A549 (cell line): Measurements from ENCODE around the gene RNF8. TPM values are rescaled to one million over a fixed set of nuclear protein-coding genes. Genes with fewer than 3 reads are reported as not detected.

ENCODE experiments used
- ATAC-seq, 2 experiments: fragments of 200-7000 bp in 1 of 2; fragments of >200 bp in 1 of 2; cut with Nextera tagmentation in 1 of 2; cut with Tn5 transposase in 1 of 2; 3 replicates each; pipeline versions ENCODE4 v1.8.0 to v1.9.1; 2018 to 2020; ENCODE audit warnings: mild to moderate bottlenecking in 1 of 2, moderate library complexity in 1 of 2
- CTCF ChIA-PET: fragments of 300-600 bp; sonication (Branson Sonifier 250); formaldehyde crosslinking; extraction: SDS; loops from one replicate; lab custom pipeline; 2021; ENCODE audit warnings: antibody characterized with exemption, inconsistent platforms; lab: Yijun Ruan, JAX
- POLR2A ChIA-PET: fragments of 350-600 bp; formaldehyde crosslinking; extraction: SDS; loops from one replicate; lab custom pipeline; 2021; ENCODE audit warnings: antibody characterized with exemption, inconsistent platforms; lab: Yijun Ruan, JAX
- DNase-seq, 2 experiments: peaks; one replicate each; pipeline versions ENCODE4 v3.0.0 to v3.0.0-alpha.2; 2011 to 2016; ENCODE audit warnings: low read depth in 1 of 2, low spot score in 1 of 2
- FAIRE-seq: peaks from 2 replicates; lab custom pipeline; 2011; peaks lifted over from hg19 to GRCh38; lab: Jason Lieb, UNC
- H3K27ac ChIP-seq, 2 experiments: fragments of >200 bp; sonication (Bioruptor Twin); formaldehyde crosslinking; 3 replicates each; pipeline ENCODE4 v1.5.1; 2016 to 2017
- H3K4me1 ChIP-seq: fragments of >200 bp; sonication (Bioruptor Twin); formaldehyde crosslinking; 3 replicates; pipeline ENCODE4 v1.6.1; 2016
- H3K4me2 ChIP-seq: fragments of >200 bp; sonication (Bioruptor Twin); formaldehyde crosslinking; 3 replicates; pipeline ENCODE4 v1.6.1; 2016
- H3K4me3 ChIP-seq: fragments of >200 bp; sonication (Bioruptor Twin); formaldehyde crosslinking; 3 replicates; pipeline ENCODE4 v1.5.1; 2016
- H3K9me3 ChIP-seq: fragments of >200 bp; sonication (Bioruptor Twin); formaldehyde crosslinking; 3 replicates; pipeline ENCODE4 v1.6.1; 2016
- CHD2 ChIP-seq: fragments of 150-350 bp; IDR thresholded peaks from 2 replicates; pipeline ENCODE4 v1.6.1; 2014; ENCODE audit warnings: low read length; ENCODE audit not compliant: partially characterized antibody
- EP300 ChIP-seq, 2 experiments: fragments of >200 bp; sonication (Bioruptor Twin); formaldehyde crosslinking; IDR thresholded peaks; 2 replicates in 1 of 2; 3 replicates in 1 of 2; pipeline ENCODE4 v1.6.1; 2016 to 2017
- FOXS1 ChIP-seq: fragments of 250-450 bp; sonication (Bioruptor Pico); IDR thresholded peaks from 2 replicates; pipeline ENCODE4 v1.5.0; 2020; ENCODE audit warnings: mild to moderate bottlenecking, moderate library complexity
- GATA3 ChIP-seq: IDR thresholded peaks from 2 replicates; pipeline ENCODE4 v1.6.1; 2012; ENCODE audit warnings: borderline replicate concordance
- HDAC2 ChIP-seq: fragments of 200-600 bp; sonication (generic); IDR thresholded peaks from 2 replicates; pipeline ENCODE4 v1.6.1; 2016
- JUN ChIP-seq, 2 experiments: fragments of >200 bp; sonication (Bioruptor Twin); formaldehyde crosslinking; IDR thresholded peaks; 2 replicates in 1 of 2; 3 replicates in 1 of 2; pipeline ENCODE4 v1.6.1; 2016 to 2017
- JUNB ChIP-seq: fragments of >200 bp; sonication (Bioruptor Twin); formaldehyde crosslinking; IDR thresholded peaks from 2 replicates; pipeline ENCODE4 v1.6.1; 2016
- MAZ ChIP-seq: fragments of 150-350 bp; IDR thresholded peaks from 2 replicates; pipeline ENCODE4 v1.6.1; 2014; ENCODE audit warnings: antibody characterized with exemption, low read depth, low read length, borderline replicate concordance
- MYC ChIP-seq: IDR thresholded peaks from 2 replicates; pipeline ENCODE4 v1.6.1; 2012; ENCODE audit warnings: mild to moderate bottlenecking, inconsistent platforms, low read length, improper control_type of control experiment, borderline replicate concordance
- NFE2L2 ChIP-seq: fragments of 150-350 bp; conservative IDR thresholded peaks from 2 replicates; pipeline ENCODE4 v1.6.1; 2014; ENCODE audit warnings: low read length
- NPAS2 ChIP-seq: fragments of 250-450 bp; sonication (Bioruptor Pico); IDR thresholded peaks from 2 replicates; pipeline ENCODE4 v1.8.0; 2022; ENCODE audit warnings: mild to moderate bottlenecking, moderate library complexity, borderline replicate concordance
- PHF8 ChIP-seq: fragments of 200-600 bp; sonication (generic); IDR thresholded peaks from 2 replicates; pipeline ENCODE4 v1.6.1; 2016; ENCODE audit warnings: low read depth, mild to moderate bottlenecking, antibody characterized with exemption, moderate library complexity, borderline replicate concordance
- POLR2AphosphoS2 ChIP-seq: conservative IDR thresholded peaks from 2 replicates; pipeline ENCODE4 v1.6.1; 2012; ENCODE audit warnings: low read length, improper control_type of control experiment, inconsistent platforms
- SREBF2 ChIP-seq: fragments of 450-650 bp; IDR thresholded peaks from 2 replicates; pipeline ENCODE4 v1.6.1; 2014; ENCODE audit warnings: mild to moderate bottlenecking, moderate library complexity
- TFCP2L1 ChIP-seq: fragments of 250-450 bp; sonication (Bioruptor Pico); IDR thresholded peaks from 2 replicates; pipeline ENCODE4 v1.5.0; 2021; ENCODE audit warnings: mild to moderate bottlenecking
- ZC3H11A ChIP-seq: fragments of 450-650 bp; IDR thresholded peaks from 2 replicates; pipeline ENCODE4 v1.6.1; 2014; ENCODE audit warnings: antibody characterized with exemption, mild to moderate bottlenecking
- ZFP36 ChIP-seq: fragments of 450-650 bp; IDR thresholded peaks from 2 replicates; pipeline ENCODE4 v1.6.1; 2014; ENCODE audit warnings: borderline replicate concordance; ENCODE audit not compliant: partially characterized antibody
- ZSCAN20 ChIP-seq: fragments of 250-450 bp; sonication (Bioruptor Pico); IDR thresholded peaks from 2 replicates; pipeline ENCODE4 v1.8.0; 2022; ENCODE audit warnings: mild to moderate bottlenecking, moderate library complexity
- whole genome bisulfite sequencing: methylation state at CpG from one replicate; pipeline ENCODE4 v1.1.6; 2017; ENCODE audit errors: missing lambda C conversion rate; 5-methylcytosine and 5-hydroxymethylcytosine counted together
- polyA plus RNA-seq, 4 experiments: library from polyadenylated mRNA; depleted of rRNA in 3 of 4; stranded (reverse); fragments of >200 nt; fragmentation: RNase III in 1 of 4; extraction: RNeasy Plus Mini Kit Qiagen cat#74134 plus additional on column Dnase treatment in 1 of 4; gene quantifications; 2 replicates in 3 of 4; 3 replicates in 1 of 4; pipeline ENCODE4 v1.2.3, GENCODE V29; 2011 to 2017
- TF ChIP-seq, protein P1 (sequence below): IDR thresholded peaks from 2 replicates; pipeline ENCODE4 v1.6.1; 2012; ENCODE audit warnings: low read depth, borderline replicate concordance
- TF ChIP-seq, protein P2 (sequence below): fragments of 200-600 bp; sonication (generic); IDR thresholded peaks from 2 replicates; pipeline ENCODE4 v1.6.1; 2016; ENCODE audit warnings: antibody characterized with exemption, mild to moderate bottlenecking, moderate library complexity
- TF ChIP-seq, protein P3 (sequence below): fragments of >200 bp; sonication (Bioruptor Twin); formaldehyde crosslinking; IDR thresholded peaks from 3 replicates; pipeline ENCODE4 v1.6.1; 2016
- TF ChIP-seq, protein P4 (sequence below): fragments of >200 bp; sonication (Bioruptor Twin); formaldehyde crosslinking; IDR thresholded peaks from 3 replicates; pipeline ENCODE4 v1.5.1; 2016
- TF ChIP-seq, protein P5 (sequence below): fragments of 450-650 bp; IDR thresholded peaks from 2 replicates; pipeline ENCODE4 v1.6.1; 2014; ENCODE audit warnings: antibody characterized with exemption

RNF8 gene
- polyA plus RNA-seq, 2 of the 4 experiments (the other 2 are of a cell fraction): 21.4 to 22.0 TPM

DNA sequence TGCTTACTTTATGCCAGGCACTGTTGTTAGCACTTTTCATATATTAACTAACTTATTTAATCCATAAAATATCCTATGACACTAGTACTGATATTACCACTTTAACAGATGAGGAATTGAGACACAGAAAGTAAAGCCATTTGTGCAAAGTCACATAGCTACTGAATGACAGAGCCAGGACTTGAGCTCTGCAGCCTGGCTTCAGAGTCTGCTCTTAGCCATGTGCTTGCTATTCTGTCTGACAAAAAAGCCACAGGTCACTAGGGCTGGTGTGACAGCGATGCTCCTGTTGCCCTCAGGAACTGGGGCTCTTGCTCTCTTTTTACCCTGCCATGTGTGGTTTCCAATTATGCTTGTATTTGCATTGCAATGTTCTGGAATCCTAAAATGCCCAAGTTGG is 44.7 kb upstream of the RNF8 start (continued):
- no peak for TF ChIP-seq JUN (IDR thresholded peaks at IDR 0.05)
- TF ChIP-seq, protein P1, sequence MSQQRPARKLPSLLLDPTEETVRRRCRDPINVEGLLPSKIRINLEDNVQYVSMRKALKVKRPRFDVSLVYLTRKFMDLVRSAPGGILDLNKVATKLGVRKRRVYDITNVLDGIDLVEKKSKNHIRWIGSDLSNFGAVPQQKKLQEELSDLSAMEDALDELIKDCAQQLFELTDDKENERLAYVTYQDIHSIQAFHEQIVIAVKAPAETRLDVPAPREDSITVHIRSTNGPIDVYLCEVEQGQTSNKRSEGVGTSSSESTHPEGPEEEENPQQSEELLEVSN: no peak

DNA sequence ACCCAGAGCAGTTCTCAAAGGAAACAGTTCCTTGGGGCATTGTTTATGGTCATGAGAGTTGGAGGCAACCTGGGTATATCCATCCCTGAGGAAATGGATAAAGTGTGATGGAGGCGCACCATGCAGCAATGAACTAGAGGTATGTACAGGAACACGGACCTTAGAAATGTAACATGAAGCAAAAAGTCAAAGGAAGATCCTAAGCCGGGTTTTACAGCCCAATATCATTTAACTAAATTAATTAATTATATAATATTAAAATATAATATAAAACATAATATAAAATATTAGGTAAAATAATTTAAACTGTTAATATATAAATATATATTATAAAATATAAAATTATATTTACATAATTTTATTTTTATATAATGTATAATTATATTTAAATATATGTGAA is 44.1 kb upstream of the RNF8 start:
- WGBS: 60% methylated on average over 3 of the region's 3 CpGs
- no peak for TF ChIP-seq GATA3
- TF ChIP-seq FOXS1: no peak
- TF ChIP-seq, protein P2, sequence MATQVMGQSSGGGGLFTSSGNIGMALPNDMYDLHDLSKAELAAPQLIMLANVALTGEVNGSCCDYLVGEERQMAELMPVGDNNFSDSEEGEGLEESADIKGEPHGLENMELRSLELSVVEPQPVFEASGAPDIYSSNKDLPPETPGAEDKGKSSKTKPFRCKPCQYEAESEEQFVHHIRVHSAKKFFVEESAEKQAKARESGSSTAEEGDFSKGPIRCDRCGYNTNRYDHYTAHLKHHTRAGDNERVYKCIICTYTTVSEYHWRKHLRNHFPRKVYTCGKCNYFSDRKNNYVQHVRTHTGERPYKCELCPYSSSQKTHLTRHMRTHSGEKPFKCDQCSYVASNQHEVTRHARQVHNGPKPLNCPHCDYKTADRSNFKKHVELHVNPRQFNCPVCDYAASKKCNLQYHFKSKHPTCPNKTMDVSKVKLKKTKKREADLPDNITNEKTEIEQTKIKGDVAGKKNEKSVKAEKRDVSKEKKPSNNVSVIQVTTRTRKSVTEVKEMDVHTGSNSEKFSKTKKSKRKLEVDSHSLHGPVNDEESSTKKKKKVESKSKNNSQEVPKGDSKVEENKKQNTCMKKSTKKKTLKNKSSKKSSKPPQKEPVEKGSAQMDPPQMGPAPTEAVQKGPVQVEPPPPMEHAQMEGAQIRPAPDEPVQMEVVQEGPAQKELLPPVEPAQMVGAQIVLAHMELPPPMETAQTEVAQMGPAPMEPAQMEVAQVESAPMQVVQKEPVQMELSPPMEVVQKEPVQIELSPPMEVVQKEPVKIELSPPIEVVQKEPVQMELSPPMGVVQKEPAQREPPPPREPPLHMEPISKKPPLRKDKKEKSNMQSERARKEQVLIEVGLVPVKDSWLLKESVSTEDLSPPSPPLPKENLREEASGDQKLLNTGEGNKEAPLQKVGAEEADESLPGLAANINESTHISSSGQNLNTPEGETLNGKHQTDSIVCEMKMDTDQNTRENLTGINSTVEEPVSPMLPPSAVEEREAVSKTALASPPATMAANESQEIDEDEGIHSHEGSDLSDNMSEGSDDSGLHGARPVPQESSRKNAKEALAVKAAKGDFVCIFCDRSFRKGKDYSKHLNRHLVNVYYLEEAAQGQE: no peak
- TF ChIP-seq JUNB: no peak
- TF ChIP-seq EP300 (IDR thresholded peaks at IDR 0.05): no peak
- no peak overlapping the region for H3K4me2 ChIP-seq
- no peak for DNase-seq
- no peaks in the 10 kb centered on the region for H3K4me1 ChIP-seq
- H3K27ac ChIP-seq: no peak overlapping the region
- FAIRE-seq: no peak
- POLR2A ChIA-PET: no interaction called here
- CTCF ChIA-PET: interaction anchor here (2.2 kb wide), 1 partner anchor 16 kb away, joined by 6 read pairs; no protein-coding TSS in a partner anchor
- H3K4me3 ChIP-seq: no peak overlapping the region
- no peaks in the 10 kb centered on the region for H3K9me3 ChIP-seq
- ATAC-seq: no peak

DNA sequence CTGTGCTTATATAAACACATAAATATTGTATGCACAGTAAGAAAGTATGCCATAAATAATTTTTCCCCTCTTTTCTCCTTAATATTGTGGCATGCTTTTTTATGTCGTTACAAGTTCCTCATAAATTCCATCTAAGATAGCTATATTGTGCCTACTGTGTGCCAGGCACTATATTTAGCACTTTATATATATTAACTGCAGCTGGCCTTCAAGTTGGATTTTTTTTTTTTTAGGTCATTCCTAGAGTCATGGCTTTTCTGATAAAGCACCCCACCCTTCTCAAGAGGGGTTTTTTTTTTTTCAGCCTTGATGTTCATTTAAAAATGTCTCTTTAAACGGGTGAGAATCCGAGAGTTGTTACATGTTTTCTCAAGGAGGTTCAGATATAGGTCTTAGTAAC is 42.8 kb upstream of the RNF8 start:
- Histone ChIP-seq H3K27ac (no peak overlapping the region), H3K4me3 (no peak overlapping the region), H3K4me2 (no peak overlapping the region)
- no peak for ATAC-seq
- CTCF ChIA-PET: interaction anchor here (0.9 to 2.2 kb wide), 2 partner anchors 15 to 101 kb away, joined by 3 to 6 read pairs; no protein-coding TSS in a partner anchor
- FAIRE-seq: no peak
- TF ChIP-seq SREBF2 (no peak), MAZ (no peak), TFCP2L1 (CRISPR knock-in tag) (no peak), ZFP36 (no peak), HDAC2 (no peak), NPAS2 (no peak), PHF8 (no peak), EP300 (IDR thresholded peaks at IDR 0.05) (no peak), POLR2AphosphoS2 (no peak), MYC (no peak), NFE2L2 (no peak), ZC3H11A (no peak), CHD2 (no peak), ZSCAN20 (CRISPR knock-in tag) (no peak)
- TF ChIP-seq, protein P2: no peak
- TF ChIP-seq, protein P3, sequence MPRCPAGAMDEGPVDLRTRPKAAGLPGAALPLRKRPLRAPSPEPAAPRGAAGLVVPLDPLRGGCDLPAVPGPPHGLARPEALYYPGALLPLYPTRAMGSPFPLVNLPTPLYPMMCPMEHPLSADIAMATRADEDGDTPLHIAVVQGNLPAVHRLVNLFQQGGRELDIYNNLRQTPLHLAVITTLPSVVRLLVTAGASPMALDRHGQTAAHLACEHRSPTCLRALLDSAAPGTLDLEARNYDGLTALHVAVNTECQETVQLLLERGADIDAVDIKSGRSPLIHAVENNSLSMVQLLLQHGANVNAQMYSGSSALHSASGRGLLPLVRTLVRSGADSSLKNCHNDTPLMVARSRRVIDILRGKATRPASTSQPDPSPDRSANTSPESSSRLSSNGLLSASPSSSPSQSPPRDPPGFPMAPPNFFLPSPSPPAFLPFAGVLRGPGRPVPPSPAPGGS: no peak
- TF ChIP-seq, protein P4, sequence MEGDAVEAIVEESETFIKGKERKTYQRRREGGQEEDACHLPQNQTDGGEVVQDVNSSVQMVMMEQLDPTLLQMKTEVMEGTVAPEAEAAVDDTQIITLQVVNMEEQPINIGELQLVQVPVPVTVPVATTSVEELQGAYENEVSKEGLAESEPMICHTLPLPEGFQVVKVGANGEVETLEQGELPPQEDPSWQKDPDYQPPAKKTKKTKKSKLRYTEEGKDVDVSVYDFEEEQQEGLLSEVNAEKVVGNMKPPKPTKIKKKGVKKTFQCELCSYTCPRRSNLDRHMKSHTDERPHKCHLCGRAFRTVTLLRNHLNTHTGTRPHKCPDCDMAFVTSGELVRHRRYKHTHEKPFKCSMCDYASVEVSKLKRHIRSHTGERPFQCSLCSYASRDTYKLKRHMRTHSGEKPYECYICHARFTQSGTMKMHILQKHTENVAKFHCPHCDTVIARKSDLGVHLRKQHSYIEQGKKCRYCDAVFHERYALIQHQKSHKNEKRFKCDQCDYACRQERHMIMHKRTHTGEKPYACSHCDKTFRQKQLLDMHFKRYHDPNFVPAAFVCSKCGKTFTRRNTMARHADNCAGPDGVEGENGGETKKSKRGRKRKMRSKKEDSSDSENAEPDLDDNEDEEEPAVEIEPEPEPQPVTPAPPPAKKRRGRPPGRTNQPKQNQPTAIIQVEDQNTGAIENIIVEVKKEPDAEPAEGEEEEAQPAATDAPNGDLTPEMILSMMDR: no peak
- TF ChIP-seq, protein P5, sequence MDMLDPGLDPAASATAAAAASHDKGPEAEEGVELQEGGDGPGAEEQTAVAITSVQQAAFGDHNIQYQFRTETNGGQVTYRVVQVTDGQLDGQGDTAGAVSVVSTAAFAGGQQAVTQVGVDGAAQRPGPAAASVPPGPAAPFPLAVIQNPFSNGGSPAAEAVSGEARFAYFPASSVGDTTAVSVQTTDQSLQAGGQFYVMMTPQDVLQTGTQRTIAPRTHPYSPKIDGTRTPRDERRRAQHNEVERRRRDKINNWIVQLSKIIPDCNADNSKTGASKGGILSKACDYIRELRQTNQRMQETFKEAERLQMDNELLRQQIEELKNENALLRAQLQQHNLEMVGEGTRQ: no peak
- TF ChIP-seq, all 56 proteins: peak for 0
- POLR2A ChIA-PET: no interaction called here
- DNase-seq: no peak
- WGBS: 81% methylated on average over 3 of the region's 3 CpGs
- Histone ChIP-seq H3K9me3 (no peaks in the 10 kb centered on the region), H3K4me1 (no peaks in the 10 kb centered on the region)
